Fibroblast of lung (primary cell): ENCODE results near the gene GRIK4. TPM values are rescaled to one million over a fixed set of nuclear protein-coding genes. Genes with fewer than 3 reads are reported as not detected.

Experiments used
- DNase-seq, 2 donors: peaks; one replicate each; pipeline versions ENCODE4 v3.0.0 to v3.0.0-alpha.2; 2010; ENCODE audit warnings: low read depth in 2 of 2
- H2AFZ ChIP-seq: 2 replicates; pipeline ENCODE4 v1.5.1; 2012; ENCODE audit warnings: low read length, control low read depth, inconsistent platforms
- H3K27ac ChIP-seq: 2 replicates; pipeline ENCODE4 v1.5.1; 2011; ENCODE audit warnings: low read length, control low read depth; ENCODE audit not compliant: insufficient read depth
- H3K27me3 ChIP-seq: 2 replicates; pipeline ENCODE4 v1.5.1; 2011; ENCODE audit warnings: mild to moderate bottlenecking, low read length; ENCODE audit not compliant: control insufficient read depth, insufficient read depth
- H3K36me3 ChIP-seq: 2 replicates; pipeline ENCODE4 v1.5.1; 2011; ENCODE audit warnings: low read length; ENCODE audit not compliant: control insufficient read depth, insufficient read depth
- H3K4me1 ChIP-seq: 2 replicates; pipeline ENCODE4 v1.5.1; 2011; ENCODE audit warnings: low read length; ENCODE audit not compliant: control insufficient read depth, insufficient read depth; ENCODE audit errors: extremely low read depth
- H3K4me2 ChIP-seq: 2 replicates; pipeline ENCODE4 v1.5.1; 2011; ENCODE audit warnings: low read length, control low read depth; ENCODE audit not compliant: insufficient read depth; ENCODE audit errors: extremely low read depth
- H3K4me3 ChIP-seq, 4 experiments: fragments of 200-600 bp in 1 of 4; sonication (generic) in 1 of 4; replicated peaks in 1 of 4; 2 replicates each; pipeline ENCODE4 v1.5.1; 2011 to 2016; ENCODE audit warnings: low read length in 4 of 4, low read depth in 3 of 4, mild to moderate bottlenecking in 3 of 4, control low read depth in 2 of 4, inconsistent platforms in 1 of 4, mixed read lengths in 1 of 4; ENCODE audit not compliant: insufficient read depth in 1 of 4; ENCODE audit errors: control extremely low read depth in 1 of 4
- H3K79me2 ChIP-seq: 2 replicates; pipeline ENCODE4 v1.5.1; 2012; ENCODE audit warnings: mild to moderate bottlenecking, low read length, inconsistent platforms; ENCODE audit not compliant: control insufficient read depth, insufficient read depth
- H3K9ac ChIP-seq: 2 replicates; pipeline ENCODE4 v1.5.1; 2011; ENCODE audit warnings: mild to moderate bottlenecking, low read length, control low read depth; ENCODE audit not compliant: insufficient read depth
- H3K9me3 ChIP-seq: 2 replicates; pipeline ENCODE4 v1.5.1; 2012; ENCODE audit warnings: low read depth, low read length; ENCODE audit not compliant: control insufficient read depth, insufficient read depth
- H4K20me1 ChIP-seq: 2 replicates; pipeline ENCODE4 v1.5.1; 2011; ENCODE audit warnings: low read length; ENCODE audit not compliant: control insufficient read depth, insufficient read depth; ENCODE audit errors: extremely low read depth
- CTCF ChIP-seq, 2 donors: IDR thresholded peaks in 1 of 2; conservative IDR thresholded peaks in 1 of 2; 1 replicate in 1 of 2; 2 replicates in 1 of 2; pipeline ENCODE4 v1.5.1; 2011 to 2012; ENCODE audit warnings: low read length in 2 of 2, control low read depth in 1 of 2, inconsistent platforms in 1 of 2, low read depth in 1 of 2, mild to moderate bottlenecking in 1 of 2
- EZH2 ChIP-seq: IDR thresholded peaks from 2 replicates; pipeline ENCODE4 v1.5.1; 2012; ENCODE audit warnings: low read length, control low read depth, mild to moderate bottlenecking; ENCODE audit errors: missing control alignments
- polyA plus RNA-seq, 2 donors: library from polyadenylated mRNA; depleted of rRNA in 1 of 2; stranded (reverse) in 1 of 2; unstranded in 1 of 2; fragments of >200 nt; gene quantifications; 2 replicates each; pipeline ENCODE4 v1.2.1, GENCODE V29; 2011 to 2012; ENCODE audit warnings: missing spikeins in 1 of 2
- total RNA-seq: library from RNA; depleted of rRNA; stranded (reverse); fragments of >200 nt; gene quantifications from 2 replicates; pipeline ENCODE4 v1.2.1, GENCODE V29; 2014

Gene GRIK4
- total and polyA plus RNA-seq, 2 donors (not counting 1 experiment from before 2014, with no cell fraction given) = 0.17 to 1.5 TPM

DNA sequence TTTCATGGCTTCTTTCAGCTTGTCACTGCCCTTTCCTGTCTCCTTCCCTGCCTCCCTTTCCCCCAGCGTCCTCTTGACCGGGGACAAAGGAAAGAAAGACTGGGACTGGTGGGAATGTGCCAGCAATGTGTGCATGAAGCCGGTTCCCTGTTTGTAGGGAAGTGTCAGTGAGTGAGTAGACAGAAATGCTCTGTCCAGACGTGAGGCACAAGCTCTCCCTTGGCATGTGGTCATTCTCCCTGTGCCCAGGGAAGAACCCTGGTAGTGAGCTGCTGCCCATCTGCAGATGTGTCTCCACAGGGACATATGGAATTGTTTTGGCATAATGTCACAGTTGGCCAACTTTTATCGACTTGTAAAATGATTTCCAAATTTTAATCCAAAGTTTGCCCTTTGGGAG lies 426.0 kb downstream of the GRIK4 start:
- Histone ChIP-seq H3K36me3 (no peaks in the 10 kb centered on the region), H3K79me2 (no peaks in the 10 kb centered on the region), H3K4me3 (no peak overlapping the region), H3K4me2 (no peak overlapping the region), H3K27me3 (no peaks in the 10 kb centered on the region), H2AFZ (no peak overlapping the region), H3K9me3 (no peaks in the 10 kb centered on the region), H3K27ac (no peak overlapping the region), H4K20me1 (no peaks in the 10 kb centered on the region), H3K9ac (no peak overlapping the region), H3K4me1 (no peaks in the 10 kb centered on the region)
- TF ChIP-seq CTCF (conservative IDR thresholded peaks at IDR 0.05 in 1 of 2, IDR thresholded peaks at IDR 0.05 in 1 of 2; ENCODE audit: low read depth in 1 of 2, low read length in 2 of 2) (no peak), EZH2 (no peak)
- DNase-seq = no peak

- no peak for DNase-seq
- H3K4me1 ChIP-seq = no peaks in the 10 kb centered on the region
- no peak overlapping the region for H3K27ac ChIP-seq
- H3K9ac ChIP-seq = no peak overlapping the region
- H3K4me2 ChIP-seq = no peak overlapping the region
- H2AFZ ChIP-seq = no peak overlapping the region
- TF ChIP-seq CTCF (conservative IDR thresholded peaks at IDR 0.05 in 1 of 2, IDR thresholded peaks at IDR 0.05 in 1 of 2; ENCODE audit: low read depth in 1 of 2, low read length in 2 of 2) (no peak), EZH2 (no peak)
- H3K36me3 ChIP-seq = no peaks in the 10 kb centered on the region
- H4K20me1 ChIP-seq = no peaks in the 10 kb centered on the region
- no peaks in the 10 kb centered on the region for H3K27me3 ChIP-seq
- H3K4me3 ChIP-seq = no peak overlapping the region
- no peaks in the 10 kb centered on the region for H3K79me2 ChIP-seq
- no peaks in the 10 kb centered on the region for H3K9me3 ChIP-seq
Measured at GRCh38 chr11:120938260-120938659, 426.7 kb downstream of the GRIK4 start.

- Histone ChIP-seq H3K9ac (no peak overlapping the region), H3K4me2 (no peak overlapping the region), H3K27ac (no peak overlapping the region), H3K9me3 (no peaks in the 10 kb centered on the region), H3K4me1 (no peaks in the 10 kb centered on the region), H3K79me2 (no peaks in the 10 kb centered on the region), H4K20me1 (no peaks in the 10 kb centered on the region), H3K4me3 (no peak overlapping the region), H3K27me3 (no peaks in the 10 kb centered on the region), H3K36me3 (no peaks in the 10 kb centered on the region), H2AFZ (no peak overlapping the region)
- no peak for TF ChIP-seq CTCF (conservative IDR thresholded peaks at IDR 0.05 in 1 of 2, IDR thresholded peaks at IDR 0.05 in 1 of 2; ENCODE audit: low read depth in 1 of 2, low read length in 2 of 2)
- no peak for TF ChIP-seq EZH2
- DNase-seq = peak in 1 of 2 donors; percentile 64
Measured at GRCh38 chr11:120940160-120940848, 428.8 kb downstream of the GRIK4 start.
